Stimulated activated CD4-positive, alpha-beta T cell treated with anti-CD3 and anti-CD28 coated beads, Interleukin-12 subunit alpha, Interleukin-12 subunit beta, amount 100 ng/mL, for 48 hours (primary cell): Measurements from ENCODE around the gene EPHA5.

Experiments
- DNase-seq, 3 donors: peaks; one replicate each; pipeline ENCODE4 v3.0.0-alpha.2; 2020; ENCODE audit warnings: low read depth in 2 of 3, low spot score in 1 of 3

EPHA5 gene

DNA sequence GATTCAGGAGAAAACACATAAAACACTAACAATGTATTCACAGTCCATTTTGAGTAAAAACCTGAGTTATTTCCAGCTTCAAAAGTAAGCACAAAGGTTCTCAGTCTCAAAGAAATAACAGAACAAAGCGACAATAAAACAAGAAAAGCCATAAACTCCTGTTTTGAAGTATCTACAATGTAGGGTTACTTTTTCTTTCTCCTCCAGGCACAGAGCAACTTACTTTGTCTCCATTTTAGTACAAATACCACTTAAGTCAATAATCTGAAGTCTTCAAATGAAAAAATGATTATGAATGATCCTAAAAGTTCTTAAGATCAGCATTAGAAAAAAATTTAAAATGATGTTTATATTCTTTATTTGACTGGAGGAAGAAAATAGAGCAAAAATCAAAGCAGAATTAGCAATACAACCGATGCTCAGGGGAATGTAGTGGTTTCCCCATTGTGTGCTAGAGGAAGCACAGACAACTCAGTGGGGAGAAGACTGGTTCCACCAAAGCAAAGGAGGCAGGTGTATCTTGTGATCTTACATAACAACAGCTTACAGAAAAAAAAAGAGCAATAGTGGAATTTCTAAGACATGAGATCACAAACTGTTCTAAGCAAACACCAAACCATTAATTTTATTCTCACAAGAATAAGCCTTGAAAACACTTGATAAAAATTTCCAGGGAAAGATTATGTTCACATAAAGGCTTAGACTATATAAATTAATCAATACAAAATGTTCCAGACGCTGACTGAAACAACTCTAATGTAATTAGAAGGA lies 35.1 kb downstream of the EPHA5 start:
- DNase-seq, result no peak

DNA sequence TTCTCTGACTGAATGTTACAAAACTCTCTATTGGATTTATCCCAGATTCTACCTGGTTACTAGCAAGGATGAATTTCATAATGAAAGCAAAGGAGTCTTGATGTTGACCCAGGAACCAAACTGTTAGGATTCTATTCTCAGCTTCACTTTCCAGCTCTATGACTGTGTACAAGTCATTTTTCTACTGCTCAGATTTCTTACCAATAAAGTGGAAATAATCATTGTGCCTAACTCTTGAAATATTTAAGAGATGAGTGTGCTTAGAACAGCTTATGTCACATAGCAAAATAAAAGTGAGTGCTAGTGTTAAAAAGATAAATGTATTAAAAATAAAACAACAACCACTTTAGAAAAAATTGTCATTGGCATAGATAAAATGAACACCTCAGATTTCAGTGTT lies 45.6 kb downstream of the EPHA5 start:
- DNase-seq, result no peak

DNA sequence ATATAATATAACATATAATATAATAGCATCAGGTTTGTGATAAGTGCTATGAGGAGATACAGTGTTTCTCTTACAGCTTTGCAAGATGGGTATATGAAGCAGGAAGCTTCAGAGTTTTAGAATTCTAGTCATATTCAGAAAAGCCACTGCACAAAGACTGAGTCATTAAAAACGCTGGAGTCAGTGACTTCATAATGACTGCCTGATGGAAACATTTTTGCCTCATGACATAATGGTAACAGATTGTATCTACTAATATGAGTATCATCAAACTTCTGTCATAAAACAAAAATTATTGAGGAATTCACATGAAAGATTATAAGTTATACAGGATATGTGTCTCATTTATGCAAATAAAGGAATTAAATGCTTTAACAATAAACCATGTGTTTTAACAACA lies 46.8 kb downstream of the EPHA5 start:
- no peak for DNase-seq

DNA sequence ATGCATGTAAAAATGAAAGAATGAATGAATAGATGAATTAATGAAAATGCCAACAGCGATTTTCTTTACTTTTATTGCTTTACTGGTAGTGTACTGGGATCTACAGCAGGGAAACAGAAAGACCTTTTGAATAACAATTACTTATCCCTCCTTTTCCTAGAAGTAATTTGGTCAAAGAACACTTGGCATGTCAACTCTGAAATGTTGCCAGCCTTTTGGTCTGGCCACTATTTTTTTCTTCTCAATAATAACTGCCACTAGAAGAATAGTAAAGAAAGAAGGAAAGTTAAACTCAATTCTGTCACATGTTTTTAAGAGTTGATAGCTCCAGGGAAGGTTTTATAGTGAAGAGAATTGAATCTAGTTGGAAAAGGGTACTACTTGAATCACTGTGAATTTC lies 52.9 kb downstream of the EPHA5 start:
- DNase-seq, result no peak

DNA sequence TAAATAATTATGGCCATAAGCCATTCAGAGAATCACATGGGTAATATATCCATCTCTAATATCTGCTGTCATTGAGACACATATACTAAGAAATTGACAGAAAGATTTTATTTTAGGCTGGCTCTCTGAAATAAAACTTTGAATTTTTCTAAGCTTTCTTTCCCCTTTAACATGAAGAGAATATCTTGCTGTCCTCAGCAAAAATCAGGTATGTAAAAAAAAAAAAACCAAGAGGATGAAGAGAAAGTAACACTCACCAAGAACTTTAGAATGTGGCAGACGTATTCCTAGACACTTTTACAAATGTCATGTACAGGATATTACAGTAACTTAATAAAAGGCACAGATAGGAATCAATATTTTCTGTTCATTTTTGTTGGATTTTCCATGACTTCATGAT lies 65.8 kb downstream of the EPHA5 start:
- no peak for DNase-seq

DNA sequence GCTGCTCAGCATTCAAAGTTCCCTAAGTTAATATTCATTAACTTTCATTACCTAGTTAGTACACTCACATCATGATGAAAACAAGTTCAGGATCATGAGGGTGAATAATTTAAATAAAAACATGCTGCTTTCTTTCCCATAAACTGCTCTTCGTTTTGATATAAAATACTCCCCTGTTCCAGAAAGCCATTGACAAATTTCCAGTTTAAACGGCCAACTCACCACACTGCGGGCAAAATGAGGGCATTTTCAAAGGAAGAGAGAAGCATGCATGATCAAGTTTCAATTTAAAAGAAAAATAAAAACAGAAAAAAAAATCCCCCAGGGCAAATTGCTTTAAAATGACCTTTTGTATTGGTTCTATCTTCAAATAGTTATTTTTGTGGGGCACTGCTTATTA lies 69.6 kb downstream of the EPHA5 start:
- DNase-seq, result no peak

DNA sequence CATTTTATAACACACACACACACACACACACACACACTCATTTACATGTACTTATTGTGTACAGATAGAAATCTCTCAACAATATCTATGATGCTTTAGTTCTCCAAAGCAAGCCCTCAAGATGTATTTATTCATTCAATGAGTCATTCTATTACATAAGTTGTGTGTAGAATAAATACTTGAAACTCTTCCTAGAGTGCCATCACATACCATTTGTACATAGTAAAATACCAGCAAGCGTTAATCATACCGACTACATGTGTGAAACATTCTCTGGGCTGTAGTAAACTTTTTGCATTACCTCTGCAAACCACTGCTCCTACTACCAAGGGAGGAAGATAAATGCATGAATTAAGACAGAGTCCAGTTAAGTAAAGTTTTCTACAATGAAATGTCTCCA lies 70.9 kb downstream of the EPHA5 start:
- no peak for DNase-seq

DNA sequence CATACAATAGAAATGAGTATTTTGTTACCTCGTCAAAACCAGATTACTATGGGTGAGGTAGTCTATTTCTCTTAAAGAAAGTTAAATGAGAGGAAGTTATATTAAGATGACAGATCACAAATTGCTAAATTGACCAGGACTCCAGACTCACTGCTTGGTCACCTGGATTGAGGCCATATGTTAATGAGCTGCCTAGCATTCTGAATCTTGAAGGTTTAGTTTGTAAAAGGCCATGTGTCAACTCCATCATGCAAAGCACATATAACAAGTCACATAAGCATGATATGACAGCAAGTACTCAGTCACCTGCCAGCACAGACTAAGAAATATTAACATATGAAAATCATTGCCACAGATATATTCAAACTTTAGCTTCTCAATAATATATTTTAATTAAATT lies 72.6 kb downstream of the EPHA5 start:
- no peak for DNase-seq

DNA sequence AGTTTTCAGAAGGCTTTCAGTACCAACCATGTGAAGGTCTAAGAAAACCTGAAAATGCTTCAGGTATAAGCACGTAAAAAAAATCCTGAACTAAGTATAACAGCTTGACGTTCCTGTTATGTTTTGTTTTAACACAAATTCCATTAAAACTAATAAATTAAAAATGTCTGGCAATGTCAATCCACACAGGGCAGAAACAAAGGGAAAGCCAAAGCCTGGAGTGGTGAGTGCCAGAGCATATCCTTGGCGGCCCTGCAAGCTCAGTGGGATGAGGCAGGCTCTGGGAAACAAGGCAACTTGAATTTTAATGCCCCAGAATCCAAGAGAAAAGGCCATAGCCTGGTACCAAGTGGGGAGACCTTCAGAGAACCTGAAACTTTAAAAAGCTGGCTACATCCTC lies 78.2 kb downstream of the EPHA5 start:
- no peak for DNase-seq

DNA sequence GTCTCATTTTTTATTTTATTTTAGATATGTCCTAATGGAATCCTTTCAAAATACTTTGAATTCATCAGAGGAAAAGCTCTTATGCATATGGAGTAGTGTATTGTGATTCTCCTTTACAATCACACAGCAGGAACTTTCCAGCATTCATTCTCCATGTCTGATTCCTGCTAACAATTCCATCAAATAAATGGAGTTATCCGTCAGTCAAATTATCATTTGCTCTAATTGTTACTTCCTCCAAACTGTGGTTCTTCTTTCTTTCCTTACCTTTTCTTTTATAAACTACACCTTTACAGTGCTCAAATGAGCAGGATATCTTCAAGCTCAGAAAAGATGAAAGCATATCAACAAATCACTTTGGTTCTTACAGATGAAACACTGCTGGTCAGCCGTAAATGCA lies 80.4 kb downstream of the EPHA5 start:
- DNase-seq, result no peak

DNA sequence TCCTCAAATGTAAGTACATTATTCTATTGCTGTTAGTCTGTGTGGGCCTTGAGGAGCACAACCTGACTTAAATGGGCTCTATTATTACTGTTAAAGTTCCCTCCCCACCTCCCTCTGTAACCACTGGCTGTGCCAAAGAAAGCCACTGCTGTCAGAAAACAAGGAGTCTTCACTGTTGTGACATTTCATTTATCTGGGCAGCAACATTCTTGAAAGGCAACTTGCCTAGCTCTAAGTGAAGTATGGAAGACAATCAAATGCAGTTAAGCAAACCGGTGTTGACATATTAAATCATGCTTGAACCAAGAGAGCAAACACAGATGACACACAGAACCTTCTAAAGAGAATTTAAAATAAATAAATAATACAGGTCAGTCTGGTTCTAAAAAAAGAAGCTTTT lies 81.0 kb downstream of the EPHA5 start:
- no peak for DNase-seq

DNA sequence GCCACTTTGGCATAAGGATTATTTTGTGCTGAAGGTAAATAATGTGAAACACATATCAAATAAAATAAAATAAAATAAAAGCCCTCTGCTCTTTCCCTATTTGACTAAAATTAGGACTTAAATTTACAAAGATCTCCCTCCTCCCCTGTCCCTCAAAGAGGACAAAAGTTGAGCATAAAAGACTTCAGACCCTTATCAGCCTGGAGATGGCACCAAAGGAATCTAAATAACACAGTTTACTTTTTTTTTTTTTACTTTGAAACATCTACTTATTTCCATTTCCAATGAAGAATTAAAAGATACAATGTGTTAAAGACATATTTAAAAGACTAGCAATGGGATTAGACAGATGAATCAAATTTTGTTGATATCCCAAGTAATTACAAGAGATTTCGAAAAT lies 89.7 kb downstream of the EPHA5 start:
- no peak for DNase-seq

DNA sequence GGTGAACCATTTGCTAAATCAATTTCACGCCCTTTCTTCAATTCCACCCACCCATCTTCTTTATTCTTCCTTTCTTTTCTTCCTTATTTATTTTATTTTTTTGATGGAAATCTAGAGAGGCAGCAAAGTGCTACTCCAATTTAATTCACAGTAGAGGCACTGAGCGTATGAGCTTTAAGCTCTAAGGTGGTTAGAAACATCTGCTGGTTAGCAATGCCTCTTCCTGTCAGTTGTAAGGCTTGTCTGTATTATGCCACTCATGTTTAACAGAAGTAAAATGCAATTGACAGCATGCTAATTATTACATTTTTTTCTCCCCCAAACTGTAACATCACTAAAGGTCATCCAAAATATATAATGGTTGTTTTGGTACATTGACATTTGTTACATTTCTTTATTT lies 103.8 kb downstream of the EPHA5 start:
- no peak for DNase-seq

DNA sequence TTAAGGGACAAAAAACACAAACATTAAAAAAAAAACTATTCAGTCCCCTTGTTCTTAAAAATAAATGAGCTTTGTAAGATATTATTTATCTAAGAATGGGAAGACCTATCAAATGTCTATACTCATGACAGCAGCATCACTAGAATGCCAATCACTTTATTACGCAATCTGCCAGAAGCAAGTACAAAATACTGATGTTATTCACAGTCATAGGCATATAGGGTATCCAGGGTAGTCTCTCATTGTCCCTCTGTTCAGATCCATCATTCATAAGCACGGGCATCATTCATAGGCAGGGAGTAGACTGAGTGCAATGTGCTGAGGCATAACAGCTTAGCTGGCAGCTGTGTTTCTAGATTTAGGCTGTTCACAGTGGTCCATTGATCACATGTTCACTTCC lies 109.1 kb downstream of the EPHA5 start:
- DNase-seq, result no peak

DNA sequence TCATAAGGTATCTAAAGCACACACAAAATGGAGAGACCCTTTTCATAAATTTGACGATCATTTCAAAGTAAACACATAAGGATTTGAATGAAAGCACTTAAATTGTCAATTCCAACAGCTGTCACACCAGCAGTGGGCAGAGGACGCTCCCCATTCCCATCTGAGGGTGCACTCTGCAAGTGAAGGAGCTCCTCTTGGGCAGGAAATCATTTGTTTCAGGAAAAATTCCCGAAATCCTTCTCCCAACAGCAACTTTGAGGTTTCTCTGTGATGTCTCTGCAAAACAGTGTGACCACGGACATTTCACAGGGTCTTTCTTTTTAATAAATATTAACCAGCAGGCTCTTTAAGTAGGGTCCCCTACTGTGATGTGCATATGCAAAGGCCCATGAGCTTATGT lies 111.0 kb downstream of the EPHA5 start:
- DNase-seq, result no peak

DNA sequence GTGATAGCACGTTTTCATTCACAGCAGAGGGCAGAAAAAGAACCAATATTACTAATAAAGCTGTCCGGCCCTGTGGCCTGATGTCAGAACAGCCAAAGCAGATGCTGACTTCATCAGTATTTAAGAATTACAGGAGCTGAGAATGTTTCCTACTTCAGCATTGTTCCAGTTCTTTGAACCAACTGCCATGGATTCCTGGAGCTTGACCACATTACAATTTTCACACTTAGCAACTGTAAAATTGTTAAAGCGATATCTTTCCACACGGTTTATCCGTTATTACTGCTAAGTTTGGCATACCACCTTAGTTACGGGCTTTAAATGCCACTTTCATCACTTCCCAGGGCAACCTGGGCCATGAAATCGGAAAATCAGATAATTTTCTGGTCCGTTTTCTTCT lies 118.2 kb downstream of the EPHA5 start:
- no peak for DNase-seq

DNA sequence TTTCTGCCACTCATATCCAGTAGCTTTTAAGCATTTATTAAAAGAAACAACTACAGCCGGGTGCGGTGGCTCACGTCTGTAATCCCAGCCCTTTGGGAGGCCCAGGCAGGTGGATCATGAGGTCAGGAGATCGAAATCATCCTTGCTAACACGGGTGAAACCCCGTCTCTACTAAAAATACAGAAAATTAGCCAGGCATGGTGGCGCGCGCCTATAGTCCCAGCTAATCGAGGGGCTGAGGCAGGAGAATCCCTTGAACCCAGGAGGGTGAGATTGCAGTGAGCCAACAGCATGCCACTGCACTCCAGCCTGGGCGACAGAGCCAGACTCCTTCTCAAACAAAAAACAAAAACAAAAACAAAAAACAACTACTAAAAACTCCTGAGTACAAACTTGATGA lies 119.8 kb downstream of the EPHA5 start:
- no peak for DNase-seq

DNA sequence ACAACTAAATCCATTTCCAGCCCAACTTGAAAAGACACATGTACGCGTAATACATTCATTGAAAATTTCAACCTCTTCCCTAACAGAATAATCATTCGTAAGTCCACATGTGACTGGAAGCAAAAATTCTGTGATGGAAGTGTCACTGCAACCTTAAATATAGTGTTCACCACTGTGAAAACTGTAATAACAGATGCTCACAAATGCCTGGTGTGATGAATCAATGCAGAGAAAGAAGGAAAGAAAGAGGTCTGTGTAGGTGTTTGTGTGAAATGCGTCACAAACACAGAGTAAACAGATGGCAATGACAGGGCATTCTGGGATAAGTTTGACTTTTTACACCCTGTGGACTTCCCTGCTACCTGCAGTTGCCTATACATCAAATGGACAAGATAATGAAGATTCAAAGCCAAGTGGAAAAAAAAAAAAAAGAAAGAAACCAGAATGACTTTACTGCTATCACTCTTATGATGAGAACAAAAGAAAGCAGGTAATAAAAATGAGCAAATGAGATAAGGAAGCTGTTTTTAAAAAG lies 123.3 kb downstream of the EPHA5 start:
- no peak for DNase-seq

DNA sequence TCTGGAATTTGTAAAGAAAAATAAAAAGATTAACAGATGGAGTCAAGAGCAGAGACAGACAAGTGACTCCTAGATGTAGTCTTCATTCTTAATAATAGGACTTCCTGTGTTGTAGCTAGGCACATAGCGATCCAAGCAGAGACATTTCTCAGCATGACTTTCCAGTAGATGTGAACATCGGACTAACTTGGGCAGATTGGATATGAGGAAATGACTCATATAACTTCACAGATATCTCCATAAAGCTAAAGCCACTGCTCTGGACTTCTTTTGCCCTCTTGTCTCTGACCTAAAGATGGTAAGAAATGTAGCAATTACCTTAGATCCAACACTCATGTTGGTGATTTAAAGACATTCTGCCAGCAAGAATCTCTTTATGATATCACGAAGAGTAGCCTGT lies 131.7 kb downstream of the EPHA5 start:
- no peak for DNase-seq

DNA sequence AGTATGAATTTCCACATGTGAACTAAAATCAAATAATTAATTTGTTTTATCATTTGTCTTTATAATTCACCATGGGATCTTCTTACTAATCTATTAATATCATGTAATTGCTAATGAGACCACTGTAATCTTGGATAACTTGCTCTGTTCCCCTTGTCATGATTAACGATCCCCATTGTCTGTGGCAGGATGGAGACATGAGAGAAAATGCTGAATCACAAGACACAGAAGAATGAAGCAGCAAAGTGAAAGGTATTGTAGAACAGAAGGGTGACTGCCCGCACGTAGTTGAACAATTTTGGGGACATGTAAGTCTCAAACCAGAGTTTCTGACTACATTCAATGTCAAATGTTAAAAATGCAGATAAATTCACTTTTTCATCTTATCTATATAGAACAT lies 135.2 kb downstream of the EPHA5 start:
- DNase-seq, result no peak

DNA sequence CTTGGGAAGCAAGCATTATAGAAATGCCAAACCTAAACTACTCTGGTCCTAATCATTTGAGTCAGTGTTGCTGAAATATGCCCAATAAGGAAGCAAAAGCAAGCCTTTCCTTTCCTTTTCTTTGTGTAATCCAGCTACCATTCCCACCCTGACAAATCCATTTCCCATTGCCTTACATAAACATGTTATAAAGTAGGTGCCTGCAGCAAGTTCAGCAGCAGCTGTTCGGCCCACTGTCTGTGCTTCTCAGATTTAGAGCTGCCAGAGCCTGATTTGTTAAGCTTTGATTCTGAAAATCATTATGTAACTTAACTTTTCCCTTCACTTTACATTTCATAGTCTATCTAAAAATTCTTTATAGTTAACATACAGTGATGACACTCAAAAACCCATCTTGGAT lies 148.6 kb downstream of the EPHA5 start:
- no peak for DNase-seq

DNA sequence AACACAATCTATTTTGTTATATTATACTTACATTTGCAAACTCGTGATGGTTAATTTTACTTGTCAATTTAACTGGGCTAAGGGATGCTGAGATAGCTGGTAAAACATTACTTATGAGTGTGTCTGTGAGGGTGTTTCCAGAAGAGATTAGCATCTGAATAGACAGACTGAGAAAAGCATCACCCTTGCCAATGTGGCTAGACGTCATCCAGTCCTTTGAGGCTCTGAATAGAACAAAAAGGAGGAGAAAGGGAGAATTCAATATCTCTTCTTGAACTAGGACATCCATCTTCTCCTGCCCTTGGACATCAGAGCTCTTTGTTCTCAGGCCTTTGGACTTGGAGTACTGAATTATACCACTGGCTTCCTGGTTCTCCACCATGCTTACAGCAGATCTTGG lies 154.6 kb downstream of the EPHA5 start:
- DNase-seq, result no peak

DNA sequence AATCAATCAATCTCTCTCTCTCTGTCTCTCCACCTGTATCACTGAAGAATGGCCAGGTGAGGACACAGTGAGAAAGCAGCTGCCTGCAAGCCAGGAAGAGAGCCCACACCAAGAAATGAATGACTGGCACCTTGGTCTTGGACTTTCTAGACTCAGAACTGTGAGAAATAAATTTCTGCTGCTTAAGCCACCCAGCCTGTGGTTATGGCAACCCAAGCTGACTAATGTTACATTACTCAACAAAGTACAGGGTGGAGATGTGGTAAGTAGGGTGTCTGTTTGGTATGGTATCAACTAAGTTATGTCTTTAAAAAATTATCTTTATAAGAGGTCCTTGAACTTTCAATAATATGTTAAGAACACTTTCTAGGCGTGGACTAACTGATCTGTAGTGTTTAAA lies 159.3 kb downstream of the EPHA5 start:
- no peak for DNase-seq
